K562 (cell line): ENCODE results near the gene NR6A1. TPM values are rescaled to one million over a fixed set of nuclear protein-coding genes. Genes with fewer than 3 reads are reported as not detected.

Experiments
- BRF1 ChIP-seq: IDR thresholded peaks from 3 replicates; pipeline ENCODE4 v1.6.1; 2011; ENCODE audit warnings: borderline replicate concordance, mild to moderate bottlenecking; ENCODE audit not compliant: insufficient read length; ENCODE audit errors: extremely low read depth
- FIP1L1 ChIP-seq: fragments of 200-400 bp; formaldehyde crosslinking; IDR thresholded peaks from 2 replicates; pipeline ENCODE4 v1.6.1; 2018; ENCODE audit warnings: mild to moderate bottlenecking, low read depth, low read length; ENCODE audit not compliant: poor library complexity, severe bottlenecking
- JUND ChIP-seq, 2 experiments: IDR thresholded peaks; 2 replicates in 1 of 2; 3 replicates in 1 of 2; pipeline ENCODE4 v1.6.1; 2011; ENCODE audit warnings: borderline replicate concordance in 2 of 2, low read depth in 2 of 2, low read length in 2 of 2, improper control_type of control experiment in 1 of 2, missing biosample characterization in 1 of 2, missing genetic modification characterization in 1 of 2, missing genetic modification reagents in 1 of 2
- MAZ ChIP-seq, 2 experiments: fragments of 450-650 bp in 1 of 2; sonication (generic) in 1 of 2; formaldehyde crosslinking; IDR thresholded peaks in 1 of 2; conservative IDR thresholded peaks in 1 of 2; 2 replicates each; pipeline versions ENCODE4 v1.4.0 to v1.5.0; 2020; ENCODE audit warnings: mild to moderate bottlenecking in 1 of 2, missing genetic modification reagents in 1 of 2
- NONO ChIP-seq, 2 experiments: fragments of 200-400 bp in 1 of 2; fragments of 450-650 bp in 1 of 2; formaldehyde crosslinking in 1 of 2; IDR thresholded peaks; 2 replicates each; pipeline ENCODE4 v1.6.1; 2017; ENCODE audit warnings: low read depth in 2 of 2, mild to moderate bottlenecking in 2 of 2, moderate library complexity in 2 of 2, low read length in 1 of 2
- RB1 ChIP-seq: fragments of 450-650 bp; IDR thresholded peaks from 2 replicates; pipeline ENCODE4 v1.6.1; 2017; ENCODE audit warnings: low read depth, mild to moderate bottlenecking
- RFX5 ChIP-seq: IDR thresholded peaks from 2 replicates; pipeline ENCODE4 v1.6.1; 2011; ENCODE audit warnings: low read depth, mild to moderate bottlenecking, improper control_type of control experiment, low read length
- SMC3 ChIP-seq: conservative IDR thresholded peaks from 2 replicates; pipeline ENCODE4 v1.6.1; 2011; ENCODE audit warnings: low read depth, low read length, improper control_type of control experiment; ENCODE audit not compliant: insufficient read depth
- ZNF780A ChIP-seq: fragments of 250-450 bp; sonication (Bioruptor Pico); IDR thresholded peaks from 2 replicates; pipeline ENCODE4 v1.5.0; 2021; ENCODE audit warnings: mild to moderate bottlenecking
- polyA plus RNA-seq, 8 experiments: library from polyadenylated mRNA; depleted of rRNA in 4 of 8; stranded (reverse) in 5 of 8; unstranded in 3 of 8; fragments of >200 nt; fragmentation: Nextera tagmentation in 2 of 8; fragmentation: Illumina TruSeq in 1 of 8; extraction: Ambion mirVana in 2 of 8; extraction: Trizol in 1 of 8; gene quantifications; 2 replicates each; pipeline versions ENCODE4 v1.2.1 to v1.2.3, GENCODE V29; 2011 to 2014; ENCODE audit warnings: inconsistent platforms in 1 of 8, missing spikeins in 1 of 8
- total RNA-seq, 7 experiments: library from RNA; depleted of rRNA in 6 of 7; stranded (reverse); fragments of >200 nt in 6 of 7; fragmentation: Illumina TruSeq in 2 of 7; extraction: Trizol in 2 of 7; gene quantifications; 2 replicates each; pipeline versions ENCODE4 v1.2.1 to v1.2.3, GENCODE V29; 2011 to 2021; ENCODE audit warnings: low replicate concordance in 1 of 7
- TF ChIP-seq, protein P1 (sequence below): fragments of 450-650 bp; IDR thresholded peaks from 2 replicates; pipeline ENCODE4 v1.6.1; 2018; ENCODE audit not compliant: partially characterized antibody
- TF ChIP-seq, protein P2 (sequence below): fragments of 250-450 bp; sonication (Bioruptor Pico); IDR thresholded peaks from 2 replicates; pipeline ENCODE4 v1.5.0; 2020; ENCODE audit warnings: mild to moderate bottlenecking, borderline replicate concordance
- TF ChIP-seq, protein P3 (sequence below), 3 experiments: IDR thresholded peaks in 2 of 3; conservative IDR thresholded peaks in 1 of 3; 2 replicates each; pipeline ENCODE4 v1.5.1; 2011 to 2012; ENCODE audit warnings: low read length in 3 of 3, mild to moderate bottlenecking in 3 of 3, control low read depth in 2 of 3, improper control_type of control experiment in 1 of 3, inconsistent platforms in 1 of 3, low read depth in 1 of 3, mixed read lengths in 1 of 3, moderate library complexity in 1 of 3; ENCODE audit not compliant: insufficient read depth in 2 of 3

The NR6A1 gene
- total and polyA plus RNA-seq, 9 of the 15 experiments (the other 6 are each of a cell fraction or from before 2014, with no cell fraction given), result 9.7 to 55.4 (median 28.3) TPM

DNA sequence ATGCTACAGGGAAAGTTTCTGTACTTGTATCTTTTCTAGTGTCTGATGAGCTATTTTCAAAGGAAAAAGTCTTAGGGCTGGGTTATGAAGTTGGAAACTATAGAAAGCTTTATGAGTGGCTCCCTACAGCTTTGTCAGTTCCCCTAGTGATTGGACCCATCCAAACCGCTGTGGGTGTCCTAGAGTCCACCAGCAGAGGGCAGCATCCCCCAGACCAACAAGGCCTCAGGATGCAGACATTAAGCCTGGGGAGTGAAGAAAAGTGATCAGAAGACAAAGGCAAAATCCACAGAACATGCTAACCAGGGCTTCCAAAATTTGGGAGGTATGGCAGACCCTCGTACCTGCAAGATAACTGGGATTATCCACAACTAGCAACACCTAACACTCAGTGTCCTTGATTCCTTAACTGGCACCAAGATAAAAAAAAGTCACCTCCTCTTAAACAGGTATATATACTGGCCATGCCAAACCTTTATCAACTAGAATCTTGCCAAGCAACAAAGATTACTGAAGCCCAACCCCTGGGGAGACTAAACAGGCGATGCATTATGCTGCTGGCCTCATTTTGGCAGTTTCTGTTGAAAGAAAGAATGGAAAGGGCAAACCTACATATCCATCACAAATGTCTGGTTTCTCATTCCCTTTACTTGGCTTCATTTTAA is 153.5 kb downstream of the NR6A1 start (continued):
- TF ChIP-seq, protein P1, sequence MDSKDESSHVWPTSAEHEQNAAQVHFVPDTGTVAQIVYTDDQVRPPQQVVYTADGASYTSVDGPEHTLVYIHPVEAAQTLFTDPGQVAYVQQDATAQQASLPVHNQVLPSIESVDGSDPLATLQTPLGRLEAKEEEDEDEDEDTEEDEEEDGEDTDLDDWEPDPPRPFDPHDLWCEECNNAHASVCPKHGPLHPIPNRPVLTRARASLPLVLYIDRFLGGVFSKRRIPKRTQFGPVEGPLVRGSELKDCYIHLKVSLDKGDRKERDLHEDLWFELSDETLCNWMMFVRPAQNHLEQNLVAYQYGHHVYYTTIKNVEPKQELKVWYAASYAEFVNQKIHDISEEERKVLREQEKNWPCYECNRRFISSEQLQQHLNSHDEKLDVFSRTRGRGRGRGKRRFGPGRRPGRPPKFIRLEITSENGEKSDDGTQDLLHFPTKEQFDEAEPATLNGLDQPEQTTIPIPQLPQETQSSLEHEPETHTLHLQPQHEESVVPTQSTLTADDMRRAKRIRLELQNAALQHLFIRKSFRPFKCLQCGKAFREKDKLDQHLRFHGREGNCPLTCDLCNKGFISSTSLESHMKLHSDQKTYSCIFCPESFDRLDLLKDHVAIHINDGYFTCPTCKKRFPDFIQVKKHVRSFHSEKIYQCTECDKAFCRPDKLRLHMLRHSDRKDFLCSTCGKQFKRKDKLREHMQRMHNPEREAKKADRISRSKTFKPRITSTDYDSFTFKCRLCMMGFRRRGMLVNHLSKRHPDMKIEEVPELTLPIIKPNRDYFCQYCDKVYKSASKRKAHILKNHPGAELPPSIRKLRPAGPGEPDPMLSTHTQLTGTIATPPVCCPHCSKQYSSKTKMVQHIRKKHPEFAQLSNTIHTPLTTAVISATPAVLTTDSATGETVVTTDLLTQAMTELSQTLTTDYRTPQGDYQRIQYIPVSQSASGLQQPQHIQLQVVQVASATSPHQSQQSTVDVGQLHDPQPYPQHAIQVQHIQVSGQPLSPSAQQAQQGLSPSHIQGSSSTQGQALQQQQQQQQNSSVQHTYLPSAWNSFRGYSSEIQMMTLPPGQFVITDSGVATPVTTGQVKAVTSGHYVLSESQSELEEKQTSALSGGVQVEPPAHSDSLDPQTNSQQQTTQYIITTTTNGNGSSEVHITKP, result peak; percentile 56
- TF ChIP-seq MAZ (CRISPR knock-in tag; conservative IDR thresholded peaks at IDR 0.05 in 1 of 2, IDR thresholded peaks at IDR 0.05 in 1 of 2) (0 out of 4 replicates have a peak, but pooled peaks of 1 of the 2 experiments have one; percentile 21), RFX5 (no peak), FIP1L1 (no peak), JUND (IDR thresholded peaks at IDR 0.05; ENCODE audit: borderline replicate concordance, low read depth, low read length) (peak; percentile 49), JUND (tag; IDR thresholded peaks at IDR 0.05; ENCODE audit: borderline replicate concordance, low read depth, low read length) (no peak), RB1 (peak; percentile 49; the same call in 1 of the 2 replicates), SMC3 (peak; percentile 93), NONO (IDR thresholded peaks at IDR 0.05; ENCODE audit: low read depth in 2 of 2, low read length in 1 of 2) (no peak), ZNF780A (CRISPR knock-in tag) (no peak), BRF1 (no peak)
- TF ChIP-seq, protein P2, sequence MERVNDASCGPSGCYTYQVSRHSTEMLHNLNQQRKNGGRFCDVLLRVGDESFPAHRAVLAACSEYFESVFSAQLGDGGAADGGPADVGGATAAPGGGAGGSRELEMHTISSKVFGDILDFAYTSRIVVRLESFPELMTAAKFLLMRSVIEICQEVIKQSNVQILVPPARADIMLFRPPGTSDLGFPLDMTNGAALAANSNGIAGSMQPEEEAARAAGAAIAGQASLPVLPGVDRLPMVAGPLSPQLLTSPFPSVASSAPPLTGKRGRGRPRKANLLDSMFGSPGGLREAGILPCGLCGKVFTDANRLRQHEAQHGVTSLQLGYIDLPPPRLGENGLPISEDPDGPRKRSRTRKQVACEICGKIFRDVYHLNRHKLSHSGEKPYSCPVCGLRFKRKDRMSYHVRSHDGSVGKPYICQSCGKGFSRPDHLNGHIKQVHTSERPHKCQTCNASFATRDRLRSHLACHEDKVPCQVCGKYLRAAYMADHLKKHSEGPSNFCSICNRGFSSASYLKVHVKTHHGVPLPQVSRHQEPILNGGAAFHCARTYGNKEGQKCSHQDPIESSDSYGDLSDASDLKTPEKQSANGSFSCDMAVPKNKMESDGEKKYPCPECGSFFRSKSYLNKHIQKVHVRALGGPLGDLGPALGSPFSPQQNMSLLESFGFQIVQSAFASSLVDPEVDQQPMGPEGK (CRISPR knock-in tag), result no peak
- TF ChIP-seq, protein P3, sequence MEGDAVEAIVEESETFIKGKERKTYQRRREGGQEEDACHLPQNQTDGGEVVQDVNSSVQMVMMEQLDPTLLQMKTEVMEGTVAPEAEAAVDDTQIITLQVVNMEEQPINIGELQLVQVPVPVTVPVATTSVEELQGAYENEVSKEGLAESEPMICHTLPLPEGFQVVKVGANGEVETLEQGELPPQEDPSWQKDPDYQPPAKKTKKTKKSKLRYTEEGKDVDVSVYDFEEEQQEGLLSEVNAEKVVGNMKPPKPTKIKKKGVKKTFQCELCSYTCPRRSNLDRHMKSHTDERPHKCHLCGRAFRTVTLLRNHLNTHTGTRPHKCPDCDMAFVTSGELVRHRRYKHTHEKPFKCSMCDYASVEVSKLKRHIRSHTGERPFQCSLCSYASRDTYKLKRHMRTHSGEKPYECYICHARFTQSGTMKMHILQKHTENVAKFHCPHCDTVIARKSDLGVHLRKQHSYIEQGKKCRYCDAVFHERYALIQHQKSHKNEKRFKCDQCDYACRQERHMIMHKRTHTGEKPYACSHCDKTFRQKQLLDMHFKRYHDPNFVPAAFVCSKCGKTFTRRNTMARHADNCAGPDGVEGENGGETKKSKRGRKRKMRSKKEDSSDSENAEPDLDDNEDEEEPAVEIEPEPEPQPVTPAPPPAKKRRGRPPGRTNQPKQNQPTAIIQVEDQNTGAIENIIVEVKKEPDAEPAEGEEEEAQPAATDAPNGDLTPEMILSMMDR (IDR thresholded peaks at IDR 0.05 in 2 of 3, conservative IDR thresholded peaks at IDR 0.05 in 1 of 3; ENCODE audit: insufficient read depth in 2 of 3, low read depth in 1 of 3, low read length in 3 of 3), result peak; percentile 93 to 96 (median 94)
